Progenitor cell of endocrine pancreas (in vitro differentiated cells): ENCODE results near the gene TOLLIP. TPM values are rescaled to one million over a fixed set of nuclear protein-coding genes. Genes with fewer than 3 reads are reported as not detected.
"Not testable (repeated sequence)": the region's sequence is repeated elsewhere in the genome, so short reads cannot be mapped to it uniquely, and the experiment has no call there.

Experiments used
- DNase-seq: peaks from one replicate; pipeline ENCODE4 v3.0.0; 2021; ENCODE audit warnings: low spot score; ENCODE audit not compliant: unreplicated experiment
- H3K27ac Mint-ChIP-seq: 2 replicates; pipeline ENCODE4 v1.8.0; 2021; ENCODE audit warnings: mild to moderate bottlenecking, moderate library complexity, mixed read lengths
- H3K27me3 Mint-ChIP-seq: 2 replicates; pipeline ENCODE4 v1.8.0; 2021; ENCODE audit warnings: mixed read lengths
- H3K36me3 Mint-ChIP-seq: 2 replicates; pipeline ENCODE4 v1.8.0; 2022; ENCODE audit warnings: mixed read lengths; ENCODE audit not compliant: insufficient read depth
- H3K4me1 Mint-ChIP-seq: 2 replicates; pipeline ENCODE4 v1.8.0; 2021; ENCODE audit warnings: low read depth, mixed read lengths
- H3K4me3 Mint-ChIP-seq: 2 replicates; pipeline ENCODE4 v1.8.0; 2021; ENCODE audit warnings: low read depth, mild to moderate bottlenecking, moderate library complexity, mixed read lengths
- H3K9me3 Mint-ChIP-seq: 2 replicates; pipeline ENCODE4 v1.8.0; 2021; ENCODE audit warnings: low read depth, mixed read lengths
- CTCF ChIP-seq: fragments of 200-600 bp; sonication (generic); IDR thresholded peaks from one replicate; pipeline ENCODE4 v1.5.0; 2021; ENCODE audit warnings: antibody characterized with exemption, mild to moderate bottlenecking; ENCODE audit not compliant: unreplicated experiment
- total RNA-seq: library from RNA; stranded (reverse); gene quantifications from 2 replicates; pipeline ENCODE4 v1.2.1, GENCODE V29; 2021

Gene TOLLIP
- total RNA-seq, 1 donor from 2014 or later: 44.4 TPM

GRCh38 chr11:1254733-1255132 is 54.7 kb downstream of the TOLLIP start:
- no peaks in the 10 kb centered on the region for H3K4me1 Mint-ChIP-seq
- no peaks in the 10 kb centered on the region for H3K36me3 Mint-ChIP-seq
- H3K4me3 Mint-ChIP-seq: no peak overlapping the region
- no peak for DNase-seq
- peaks cover 4% of the 10 kb centered on the region for H3K27me3 Mint-ChIP-seq
- H3K27ac Mint-ChIP-seq: no peak overlapping the region
- TF ChIP-seq CTCF: no peak
- H3K9me3 Mint-ChIP-seq: peaks cover 4% of the 10 kb centered on the region

GRCh38 chr11:1254086-1254648 is 55.3 kb downstream of the TOLLIP start:
- Mint-ChIP-seq H3K4me1 (no peaks in the 10 kb centered on the region), H3K27ac (no peak overlapping the region), H3K9me3 (peaks cover 4% of the 10 kb centered on the region)

GRCh38 chr11:1253103-1253485 is 56.3 kb downstream of the TOLLIP start:
- no peaks in the 10 kb centered on the region for H3K4me1 Mint-ChIP-seq
- no peak overlapping the region for H3K27ac Mint-ChIP-seq
- DNase-seq: no peak
- peaks cover 4% of the 10 kb centered on the region for H3K9me3 Mint-ChIP-seq
- no peaks in the 10 kb centered on the region for H3K36me3 Mint-ChIP-seq
- peaks cover 4% of the 10 kb centered on the region for H3K27me3 Mint-ChIP-seq
- H3K4me3 Mint-ChIP-seq: no peak overlapping the region
- TF ChIP-seq CTCF: no peak

More at GRCh38 chr11:1254086-1254648, 55.3 kb downstream of the TOLLIP start:
- peaks cover 4% of the 10 kb centered on the region for H3K27me3 Mint-ChIP-seq
- no peak for TF ChIP-seq CTCF
- H3K36me3 Mint-ChIP-seq: no peaks in the 10 kb centered on the region
- DNase-seq: no peak
- H3K4me3 Mint-ChIP-seq: no peak overlapping the region

- Mint-ChIP-seq H3K36me3 (no peaks in the 10 kb centered on the region), H3K27ac (no peak overlapping the region), H3K4me3 (no peak overlapping the region), H3K4me1 (no peaks in the 10 kb centered on the region), H3K27me3 (peaks cover 4% of the 10 kb centered on the region), H3K9me3 (peaks cover 4% of the 10 kb centered on the region)
- no peak for DNase-seq
- no peak for TF ChIP-seq CTCF
These were observed 56.9 kb downstream of the TOLLIP start for GRCh38 chr11:1252371-1253102.

- Mint-ChIP-seq H3K27ac (no peak overlapping the region), H3K9me3 (peaks cover 4% of the 10 kb centered on the region), H3K27me3 (peaks cover 4% of the 10 kb centered on the region), H3K4me3 (no peak overlapping the region), H3K4me1 (no peaks in the 10 kb centered on the region), H3K36me3 (no peaks in the 10 kb centered on the region)
- no peak for DNase-seq
- TF ChIP-seq CTCF: no peak
These were observed 58.1 kb downstream of the TOLLIP start for GRCh38 chr11:1251236-1251770.

- not testable (repeated sequence) for DNase-seq, H3K4me3 Mint-ChIP-seq, H3K36me3 Mint-ChIP-seq, H3K4me1 Mint-ChIP-seq, H3K27me3 Mint-ChIP-seq, H3K9me3 Mint-ChIP-seq, H3K27ac Mint-ChIP-seq
These were observed 59.0 kb downstream of the TOLLIP start for GRCh38 chr11:1250411-1250810.

- H3K27ac Mint-ChIP-seq, H3K4me1 Mint-ChIP-seq, H3K4me3 Mint-ChIP-seq, H3K36me3 Mint-ChIP-seq, DNase-seq, H3K27me3 Mint-ChIP-seq, H3K9me3 Mint-ChIP-seq: not testable (repeated sequence)
These were observed 60.5 kb downstream of the TOLLIP start for GRCh38 chr11:1248951-1249350.

GRCh38 chr11:1247026-1247425 is 62.4 kb downstream of the TOLLIP start:
- not testable (repeated sequence) for H3K36me3 Mint-ChIP-seq, H3K27ac Mint-ChIP-seq, H3K4me3 Mint-ChIP-seq, DNase-seq, H3K9me3 Mint-ChIP-seq, H3K27me3 Mint-ChIP-seq, H3K4me1 Mint-ChIP-seq
